ENCODE measurements around the gene DHX32.
"Not testable (repeated sequence)": the region's sequence is repeated elsewhere in the genome, so short reads cannot be mapped to it uniquely, and the experiment has no call there.

Gene DHX32, protein sequence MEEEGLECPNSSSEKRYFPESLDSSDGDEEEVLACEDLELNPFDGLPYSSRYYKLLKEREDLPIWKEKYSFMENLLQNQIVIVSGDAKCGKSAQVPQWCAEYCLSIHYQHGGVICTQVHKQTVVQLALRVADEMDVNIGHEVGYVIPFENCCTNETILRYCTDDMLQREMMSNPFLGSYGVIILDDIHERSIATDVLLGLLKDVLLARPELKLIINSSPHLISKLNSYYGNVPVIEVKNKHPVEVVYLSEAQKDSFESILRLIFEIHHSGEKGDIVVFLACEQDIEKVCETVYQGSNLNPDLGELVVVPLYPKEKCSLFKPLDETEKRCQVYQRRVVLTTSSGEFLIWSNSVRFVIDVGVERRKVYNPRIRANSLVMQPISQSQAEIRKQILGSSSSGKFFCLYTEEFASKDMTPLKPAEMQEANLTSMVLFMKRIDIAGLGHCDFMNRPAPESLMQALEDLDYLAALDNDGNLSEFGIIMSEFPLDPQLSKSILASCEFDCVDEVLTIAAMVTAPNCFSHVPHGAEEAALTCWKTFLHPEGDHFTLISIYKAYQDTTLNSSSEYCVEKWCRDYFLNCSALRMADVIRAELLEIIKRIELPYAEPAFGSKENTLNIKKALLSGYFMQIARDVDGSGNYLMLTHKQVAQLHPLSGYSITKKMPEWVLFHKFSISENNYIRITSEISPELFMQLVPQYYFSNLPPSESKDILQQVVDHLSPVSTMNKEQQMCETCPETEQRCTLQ

DNA sequence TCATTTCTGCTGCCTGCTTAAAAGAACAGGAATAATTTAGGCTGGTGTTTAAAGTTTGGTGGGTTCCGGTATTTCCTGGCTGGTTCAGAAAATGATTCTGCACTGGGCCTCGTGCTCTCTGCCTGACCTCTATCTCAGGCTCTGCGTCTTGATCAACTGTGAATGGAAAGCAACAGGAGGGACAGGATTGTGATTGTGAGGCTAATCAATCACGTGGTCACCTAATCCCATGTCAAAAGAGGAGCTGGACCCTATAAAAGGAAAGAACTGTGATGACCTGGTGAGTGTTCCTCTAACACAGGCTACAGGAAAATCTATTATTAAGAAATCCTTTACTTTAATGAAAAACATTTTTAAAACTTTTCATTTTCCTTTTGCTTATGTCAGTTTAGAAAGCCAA is at the start of gene DHX32:
TSS of gene DHX32 (minus strand) at position 101 of the 400 bp plus-strand sequence. CDS start 468 bp downstream, outside the sequence.
- Histone ChIP-seq H3K9ac (ENCODE audit: low read length) (no peak within 1 kb of the TSS), H3K27me3 (ENCODE audit: control insufficient read depth in 1 of 2, insufficient read depth in 2 of 2, low read length in 2 of 2) (no peaks in the 10 kb centered on the region), H3K4me3 (ENCODE audit: low read depth in 1 of 2, low read length in 2 of 2) (no peak within 1 kb of the TSS), H3K27ac (ENCODE audit: low read depth, low read length) (no peak within 1 kb of the TSS), H3K36me3 (ENCODE audit: insufficient read depth, low read length) (peaks cover 5% of the 10 kb centered on the region), H3K9me3 (ENCODE audit: low read length) (no peaks in the 10 kb centered on the region), H3K4me1 (ENCODE audit: insufficient read depth, low read length) (no peaks in the 10 kb centered on the region)

DNA sequence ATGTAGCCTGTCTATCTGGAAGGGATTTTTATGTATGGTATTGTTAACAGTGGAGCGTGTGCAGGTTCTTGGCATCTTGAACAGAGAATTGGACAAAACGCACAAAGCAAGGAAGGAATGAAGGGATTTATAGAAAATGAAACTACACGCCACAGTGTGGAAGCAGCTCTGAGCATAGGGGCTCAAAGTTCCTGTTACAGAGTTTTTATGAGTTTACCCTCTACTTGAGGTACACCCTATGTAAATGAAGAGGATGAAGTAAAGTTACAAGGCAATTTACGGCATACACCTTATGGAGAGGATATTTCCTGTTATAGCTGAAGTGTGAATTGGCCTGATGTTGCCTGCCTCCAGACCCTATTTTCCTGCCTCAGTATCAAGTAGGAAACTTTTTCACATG is 48.5 kb upstream of the DHX32 start:
- Histone ChIP-seq H3K36me3 (ENCODE audit: insufficient read depth, low read length) (no peaks in the 10 kb centered on the region), H3K9me3 (ENCODE audit: low read length) (no peaks in the 10 kb centered on the region), H3K9ac (ENCODE audit: low read length) (no peak overlapping the region), H3K27ac (ENCODE audit: low read depth, low read length) (no peak overlapping the region), H3K4me3 (ENCODE audit: low read depth in 1 of 2, low read length in 2 of 2) (no peak overlapping the region), H3K27me3 (ENCODE audit: control insufficient read depth in 1 of 2, insufficient read depth in 2 of 2, low read length in 2 of 2) (no peaks in the 10 kb centered on the region), H3K4me1 (ENCODE audit: insufficient read depth, low read length) (no peaks in the 10 kb centered on the region)

DNA sequence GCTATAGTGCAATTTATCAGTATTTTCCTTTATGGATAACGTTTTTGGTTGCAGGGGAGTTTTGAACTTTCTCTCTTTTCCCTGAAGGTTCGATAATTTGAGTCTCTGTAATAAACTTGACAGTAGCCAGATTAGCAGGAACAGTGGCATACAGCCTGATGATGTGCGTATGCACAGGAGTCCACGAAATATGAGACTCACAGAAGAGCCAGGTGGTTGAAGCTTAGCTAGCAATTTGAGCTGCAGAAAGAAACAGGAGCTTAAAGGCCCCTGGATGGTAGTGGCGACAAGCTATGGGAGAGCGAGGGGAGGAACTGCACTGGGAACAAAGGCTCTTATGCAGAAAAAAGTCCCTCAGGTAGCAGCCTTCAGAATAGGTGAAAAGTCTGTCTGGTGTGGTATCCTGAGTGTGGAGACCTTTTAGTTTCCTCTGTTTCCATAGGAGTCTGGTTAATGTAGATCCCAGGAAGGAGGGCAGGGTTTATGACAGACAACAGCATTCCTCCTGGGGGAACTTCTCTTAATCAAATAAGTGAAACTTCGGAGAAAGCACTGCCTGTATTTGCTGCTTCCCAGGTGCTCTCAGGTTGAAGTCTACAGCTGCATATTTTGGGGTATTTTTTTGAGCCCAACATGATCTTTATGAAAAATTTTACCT is 48.0 kb upstream of the DHX32 start:
- Histone ChIP-seq H3K4me3 (ENCODE audit: low read depth in 1 of 2, low read length in 2 of 2) (no peak overlapping the region), H3K27ac (ENCODE audit: low read depth, low read length) (no peak overlapping the region), H3K27me3 (ENCODE audit: control insufficient read depth in 1 of 2, insufficient read depth in 2 of 2, low read length in 2 of 2) (no peaks in the 10 kb centered on the region), H3K36me3 (ENCODE audit: insufficient read depth, low read length) (no peaks in the 10 kb centered on the region), H3K4me1 (ENCODE audit: insufficient read depth, low read length) (no peaks in the 10 kb centered on the region), H3K9me3 (ENCODE audit: low read length) (no peaks in the 10 kb centered on the region), H3K9ac (ENCODE audit: low read length) (no peak overlapping the region)

DNA sequence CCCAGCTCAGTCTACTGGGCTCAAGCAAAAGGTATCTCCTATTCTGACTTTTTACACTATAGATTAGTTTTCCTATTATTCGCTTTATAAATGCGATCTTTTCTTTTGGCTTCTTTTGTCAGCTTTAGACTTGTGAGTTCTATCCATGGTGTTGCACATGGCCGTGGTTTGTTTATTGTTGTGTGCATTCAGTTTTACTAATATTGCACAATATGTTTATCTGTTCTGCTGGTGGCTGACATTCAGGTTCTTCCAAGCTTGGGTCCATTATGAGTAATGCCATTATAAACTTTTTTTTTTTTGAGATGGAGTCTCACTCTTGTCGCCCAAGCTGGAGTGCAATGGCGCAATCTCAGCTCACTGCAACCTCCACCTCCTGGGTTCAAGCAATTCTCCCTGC is 46.2 kb upstream of the DHX32 start:
- not testable (repeated sequence) for H3K4me3 ChIP-seq (ENCODE audit: low read depth in 1 of 2, low read length in 2 of 2); H3K9me3 ChIP-seq (ENCODE audit: low read length); H3K36me3 ChIP-seq (ENCODE audit: insufficient read depth, low read length); H3K9ac ChIP-seq (ENCODE audit: low read length); H3K27ac ChIP-seq (ENCODE audit: low read depth, low read length); H3K27me3 ChIP-seq (ENCODE audit: control insufficient read depth in 1 of 2, insufficient read depth in 2 of 2, low read length in 2 of 2); H3K4me1 ChIP-seq (ENCODE audit: insufficient read depth, low read length)

DNA sequence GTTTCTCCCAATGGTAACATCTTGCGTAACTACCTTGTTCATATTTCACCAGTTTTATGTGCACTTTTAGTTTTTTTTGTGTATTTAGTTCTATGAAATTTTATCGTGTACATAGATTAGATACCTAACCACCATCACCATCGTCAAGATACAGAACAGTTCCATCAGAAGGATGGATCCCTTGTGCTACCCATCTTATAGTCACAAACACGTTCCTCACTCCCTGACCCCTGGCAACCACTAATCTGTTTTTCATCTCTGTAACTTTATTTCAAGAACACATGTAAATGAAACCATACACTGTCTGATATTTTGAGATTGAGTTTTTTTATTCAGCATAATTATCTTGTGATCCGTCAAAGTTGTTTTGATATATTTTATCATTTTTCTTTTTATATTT is 45.2 kb upstream of the DHX32 start:
- H3K27ac ChIP-seq (ENCODE audit: low read depth, low read length): no peak overlapping the region
- no peaks in the 10 kb centered on the region for H3K27me3 ChIP-seq (ENCODE audit: control insufficient read depth in 1 of 2, insufficient read depth in 2 of 2, low read length in 2 of 2)
- no peaks in the 10 kb centered on the region for H3K9me3 ChIP-seq (ENCODE audit: low read length)
- H3K4me3 ChIP-seq (ENCODE audit: low read depth in 1 of 2, low read length in 2 of 2): no peak overlapping the region
- no peaks in the 10 kb centered on the region for H3K4me1 ChIP-seq (ENCODE audit: insufficient read depth, low read length)
- no peak overlapping the region for H3K9ac ChIP-seq (ENCODE audit: low read length)
- H3K36me3 ChIP-seq (ENCODE audit: insufficient read depth, low read length): no peaks in the 10 kb centered on the region

DNA sequence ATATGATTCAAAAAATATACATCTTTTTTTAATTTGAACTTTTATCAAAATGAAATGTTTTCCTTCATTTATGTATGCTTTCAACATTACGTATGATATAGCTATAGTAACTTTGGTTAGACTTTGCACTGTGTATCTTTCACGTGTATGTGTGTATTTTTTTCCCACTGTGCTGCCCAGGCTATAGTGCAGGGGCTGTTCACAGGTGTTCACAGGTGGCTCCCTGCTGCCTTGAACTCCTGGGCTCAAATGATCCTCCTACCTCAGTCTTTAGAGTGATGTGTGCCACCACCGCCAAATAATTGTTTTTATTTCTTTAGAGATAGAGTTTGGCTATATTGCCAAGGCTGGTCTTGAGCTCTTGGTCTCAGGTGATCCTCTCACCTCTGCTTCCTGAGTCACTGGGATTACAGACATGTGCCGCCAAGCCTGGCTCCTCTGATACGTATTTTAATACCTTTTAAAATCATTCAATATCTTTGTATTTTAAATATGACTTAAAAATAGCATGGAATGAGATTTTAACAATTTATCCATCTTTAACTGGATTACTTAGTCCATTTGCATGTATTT is 44.3 kb upstream of the DHX32 start:
- no peaks in the 10 kb centered on the region for H3K36me3 ChIP-seq (ENCODE audit: insufficient read depth, low read length)
- no peak overlapping the region for H3K4me3 ChIP-seq (ENCODE audit: low read depth in 1 of 2, low read length in 2 of 2)
- no peak overlapping the region for H3K27ac ChIP-seq (ENCODE audit: low read depth, low read length)
- no peaks in the 10 kb centered on the region for H3K27me3 ChIP-seq (ENCODE audit: control insufficient read depth in 1 of 2, insufficient read depth in 2 of 2, low read length in 2 of 2)
- no peaks in the 10 kb centered on the region for H3K4me1 ChIP-seq (ENCODE audit: insufficient read depth, low read length)
- H3K9ac ChIP-seq (ENCODE audit: low read length): no peak overlapping the region
- no peaks in the 10 kb centered on the region for H3K9me3 ChIP-seq (ENCODE audit: low read length)

DNA sequence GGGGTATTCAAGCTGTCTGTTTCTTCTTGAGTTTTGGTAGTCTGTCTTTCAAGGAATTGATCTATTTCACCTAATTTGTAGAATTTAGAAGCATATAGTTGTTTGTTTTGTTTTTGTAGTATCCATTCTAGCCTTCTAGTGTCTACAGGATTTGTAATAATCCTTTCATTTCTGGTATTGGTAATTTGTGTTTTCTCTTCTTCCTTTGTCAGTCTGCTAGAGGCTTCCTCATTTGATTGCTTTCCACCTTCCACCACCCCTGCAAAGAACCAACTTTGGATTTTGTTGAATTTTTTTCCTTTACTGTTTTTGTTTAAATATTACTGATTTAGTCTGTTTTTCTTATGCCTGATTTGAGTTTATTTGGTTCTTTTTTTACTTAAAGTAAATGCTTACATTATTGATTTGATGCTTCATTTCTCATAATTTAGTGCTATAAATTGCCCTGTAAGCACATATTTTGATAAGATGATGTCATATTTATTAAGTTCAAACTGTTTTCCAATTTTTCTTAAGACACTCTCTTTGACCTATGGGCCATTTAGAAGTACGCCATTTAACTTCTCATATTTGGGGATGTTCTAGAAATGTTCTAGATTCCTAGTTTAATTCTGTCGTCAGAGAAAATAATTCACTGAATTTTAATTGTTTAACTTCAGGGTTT is 40.7 kb upstream of the DHX32 start:
- H3K4me3 ChIP-seq (ENCODE audit: low read depth in 1 of 2, low read length in 2 of 2); H3K4me1 ChIP-seq (ENCODE audit: insufficient read depth, low read length); H3K27ac ChIP-seq (ENCODE audit: low read depth, low read length); H3K36me3 ChIP-seq (ENCODE audit: insufficient read depth, low read length); H3K9ac ChIP-seq (ENCODE audit: low read length); H3K9me3 ChIP-seq (ENCODE audit: low read length); H3K27me3 ChIP-seq (ENCODE audit: control insufficient read depth in 1 of 2, insufficient read depth in 2 of 2, low read length in 2 of 2): not testable (repeated sequence)

DNA sequence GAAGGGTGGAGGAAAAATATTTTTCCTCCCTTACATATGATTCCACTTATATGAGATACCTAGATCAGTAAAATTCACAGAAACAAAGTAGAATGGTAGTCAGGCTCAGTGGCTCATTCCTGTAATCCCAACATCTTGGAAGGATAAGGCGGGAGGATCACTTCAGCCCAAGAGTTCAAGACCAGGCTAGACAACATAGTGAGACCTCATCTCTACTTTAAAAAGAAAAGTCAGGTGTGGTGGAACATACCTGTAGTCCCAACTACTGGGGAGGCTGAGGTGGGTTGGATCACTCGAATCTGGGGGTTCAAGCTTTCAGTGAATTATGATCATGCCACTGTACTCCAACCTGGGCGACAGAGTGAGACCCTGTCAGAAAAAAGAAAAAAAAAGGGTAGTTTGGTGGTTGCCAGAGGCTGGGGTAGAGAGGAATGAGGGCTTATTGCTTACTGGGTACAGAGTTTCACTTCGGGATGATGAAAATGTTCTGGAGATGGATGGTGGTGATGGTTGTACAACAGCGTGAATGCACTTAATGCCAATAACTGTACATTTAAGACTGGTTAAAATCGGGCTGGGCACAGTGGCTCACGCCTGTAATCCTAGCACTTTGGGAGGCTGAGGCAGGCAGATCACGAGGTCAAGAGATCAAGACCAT is 36.7 kb upstream of the DHX32 start:
- H3K4me3 ChIP-seq (ENCODE audit: low read depth in 1 of 2, low read length in 2 of 2); H3K36me3 ChIP-seq (ENCODE audit: insufficient read depth, low read length): not testable (repeated sequence)

DNA sequence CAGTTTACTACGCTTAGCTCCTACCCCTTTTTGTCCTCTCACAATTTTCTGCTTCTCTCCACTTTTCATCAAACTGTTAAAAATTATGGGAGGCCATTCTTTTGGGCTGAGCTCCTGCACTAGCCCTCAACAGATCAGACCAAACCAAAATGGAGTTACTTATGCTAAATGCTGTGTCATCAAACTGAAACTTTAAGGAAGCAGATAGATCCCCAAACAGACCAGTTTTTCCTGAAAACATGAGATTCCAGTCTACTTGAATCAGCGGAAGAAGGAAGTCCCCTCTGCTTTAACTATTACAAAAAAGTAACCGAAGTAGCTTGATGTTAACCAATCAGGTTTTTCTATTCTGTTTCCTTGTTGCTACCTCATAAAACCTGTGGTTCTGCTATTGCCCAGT is 35.9 kb upstream of the DHX32 start:
- H3K4me3 ChIP-seq (ENCODE audit: low read depth in 1 of 2, low read length in 2 of 2): no peak overlapping the region
- H3K27ac ChIP-seq (ENCODE audit: low read depth, low read length): no peak overlapping the region
- no peak overlapping the region for H3K9ac ChIP-seq (ENCODE audit: low read length)
- H3K36me3 ChIP-seq (ENCODE audit: insufficient read depth, low read length): no peaks in the 10 kb centered on the region
- H3K27me3 ChIP-seq (ENCODE audit: control insufficient read depth in 1 of 2, insufficient read depth in 2 of 2, low read length in 2 of 2): no peaks in the 10 kb centered on the region
- H3K4me1 ChIP-seq (ENCODE audit: insufficient read depth, low read length): no peaks in the 10 kb centered on the region
- H3K9me3 ChIP-seq (ENCODE audit: low read length): no peaks in the 10 kb centered on the region

More for the DNA sequence above, 36.7 kb upstream of the DHX32 start:
- H3K27me3 ChIP-seq (ENCODE audit: control insufficient read depth in 1 of 2, insufficient read depth in 2 of 2, low read length in 2 of 2); H3K9me3 ChIP-seq (ENCODE audit: low read length); H3K4me1 ChIP-seq (ENCODE audit: insufficient read depth, low read length); H3K9ac ChIP-seq (ENCODE audit: low read length); H3K27ac ChIP-seq (ENCODE audit: low read depth, low read length): not testable (repeated sequence)

DNA sequence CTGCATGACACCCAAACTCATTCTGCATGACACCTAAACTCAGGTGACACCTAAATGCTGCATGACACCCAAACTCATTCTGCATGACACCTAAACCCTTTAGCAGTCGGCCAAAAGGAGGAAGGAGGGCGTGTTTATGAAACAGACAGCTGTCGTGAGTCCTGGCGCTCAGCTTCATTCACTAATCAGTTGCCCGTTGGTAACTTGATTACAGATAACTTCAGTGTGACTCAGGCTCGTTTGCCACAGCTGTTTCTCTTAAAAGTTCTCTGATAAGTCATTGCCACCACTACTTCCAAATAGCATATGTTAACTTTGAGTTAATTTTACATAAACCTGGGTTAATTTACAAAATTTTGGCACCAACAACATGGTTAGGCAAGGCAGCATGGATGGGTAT is 32.2 kb upstream of the DHX32 start:
- H3K36me3 ChIP-seq (ENCODE audit: insufficient read depth, low read length); H3K27ac ChIP-seq (ENCODE audit: low read depth, low read length); H3K27me3 ChIP-seq (ENCODE audit: control insufficient read depth in 1 of 2, insufficient read depth in 2 of 2, low read length in 2 of 2); H3K4me3 ChIP-seq (ENCODE audit: low read depth in 1 of 2, low read length in 2 of 2); H3K4me1 ChIP-seq (ENCODE audit: insufficient read depth, low read length); H3K9ac ChIP-seq (ENCODE audit: low read length); H3K9me3 ChIP-seq (ENCODE audit: low read length): not testable (repeated sequence)

DNA sequence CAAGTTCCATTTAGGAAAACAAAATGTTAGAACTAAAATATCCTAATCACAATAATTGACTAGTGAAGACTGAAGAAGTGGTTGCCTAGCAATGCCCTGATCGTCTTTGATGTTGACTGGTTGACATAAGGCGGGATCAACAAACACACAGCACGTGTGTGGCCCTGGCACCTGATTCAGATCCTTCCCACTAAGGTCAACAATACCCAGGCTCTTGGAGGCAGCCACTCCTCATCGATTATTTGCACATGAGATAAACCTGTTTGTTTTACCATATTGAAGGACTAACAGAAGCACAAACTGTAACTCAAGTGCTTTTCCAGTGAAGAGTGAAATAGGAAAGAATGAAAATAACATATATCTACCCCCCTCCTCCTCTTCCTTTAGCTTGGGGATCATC is 30.9 kb upstream of the DHX32 start:
- Histone ChIP-seq H3K27ac (ENCODE audit: low read depth, low read length) (no peak overlapping the region), H3K27me3 (ENCODE audit: control insufficient read depth in 1 of 2, insufficient read depth in 2 of 2, low read length in 2 of 2) (no peaks in the 10 kb centered on the region), H3K36me3 (ENCODE audit: insufficient read depth, low read length) (no peaks in the 10 kb centered on the region), H3K9ac (ENCODE audit: low read length) (no peak overlapping the region), H3K4me3 (ENCODE audit: low read depth in 1 of 2, low read length in 2 of 2) (no peak overlapping the region), H3K9me3 (ENCODE audit: low read length) (no peaks in the 10 kb centered on the region), H3K4me1 (ENCODE audit: insufficient read depth, low read length) (no peaks in the 10 kb centered on the region)

All from muscle layer of colon (tissue), 2 donors.